DMS114 treated with DMSO at 0.1 percent for 48 hours (cell line): ENCODE data around the gene GADD45GIP1.
"Not testable (repeated sequence)": the region's sequence is repeated elsewhere in the genome, so short reads cannot be mapped to it uniquely, and the experiment has no call there.

ENCODE experiments used
- DNase-seq: peaks from one replicate; lab custom pipeline; 2025; ENCODE audit not compliant: unreplicated experiment; lab: John Stamatoyannopoulos, UW

GADD45GIP1 gene

DNA sequence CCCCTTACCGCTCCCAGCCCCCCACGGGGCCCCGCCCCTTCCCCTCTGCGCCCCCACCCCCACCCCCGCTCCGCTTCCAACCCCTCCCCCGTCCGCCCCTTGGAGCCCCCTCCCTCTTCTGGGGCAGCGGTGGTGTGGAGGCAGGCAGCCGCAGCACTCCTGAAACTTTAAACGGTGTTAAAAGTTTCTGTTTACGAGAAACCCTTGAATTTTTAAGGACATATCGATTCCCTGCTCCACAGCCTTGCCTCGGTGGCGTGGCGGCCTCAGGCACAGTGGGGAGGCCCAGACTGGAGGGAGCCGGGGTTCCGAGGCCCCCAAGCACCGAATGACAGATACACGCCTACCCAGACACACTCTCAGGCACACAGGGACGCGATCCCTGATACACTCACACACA is 33.4 kb upstream of the GADD45GIP1 start:
- no peak for DNase-seq

GRCh38 chr19:12987781-12988180 is 30.8 kb upstream of the GADD45GIP1 start:
- no peak for DNase-seq

DNA sequence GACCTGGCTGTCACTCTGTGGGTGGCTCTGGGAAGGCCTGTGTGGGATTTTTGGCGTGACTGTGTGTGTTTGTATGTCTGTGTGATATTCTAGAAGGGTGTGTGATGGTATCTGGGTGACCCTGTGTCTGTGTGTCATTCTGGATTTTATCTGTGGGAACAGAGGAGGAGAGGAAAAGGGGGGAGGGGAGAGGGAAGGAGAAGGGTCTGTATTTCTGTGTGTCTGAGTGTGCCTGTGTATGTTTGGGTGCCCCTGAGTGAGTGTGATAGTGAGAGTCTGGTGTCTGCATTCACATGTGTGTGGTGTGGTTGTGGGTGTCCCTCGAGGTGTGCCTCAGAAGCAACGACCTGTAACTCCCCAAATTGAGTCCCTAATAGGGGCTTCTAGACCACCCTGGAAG is 30.2 kb upstream of the GADD45GIP1 start:
- no peak for DNase-seq

DNA sequence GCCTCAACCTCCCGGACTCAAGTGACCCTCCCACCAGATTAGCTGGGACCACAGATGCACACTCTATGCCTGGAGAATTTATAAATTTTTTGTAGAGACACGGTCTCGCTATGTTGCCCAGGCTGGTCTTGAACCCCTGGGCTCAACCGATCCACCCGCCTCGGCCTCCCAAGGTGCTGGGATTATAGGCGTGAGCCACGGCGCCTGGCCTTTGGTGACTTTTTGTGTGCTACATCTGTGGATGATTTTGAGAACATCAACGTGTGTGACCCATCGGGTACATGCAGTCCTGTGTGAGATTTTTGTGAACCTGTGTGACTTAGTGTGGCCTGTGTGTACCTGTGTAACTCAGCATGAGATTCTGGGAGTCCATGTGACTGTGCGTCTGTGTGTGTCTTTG is 29.7 kb upstream of the GADD45GIP1 start:
- DNase-seq: no peak

DNA sequence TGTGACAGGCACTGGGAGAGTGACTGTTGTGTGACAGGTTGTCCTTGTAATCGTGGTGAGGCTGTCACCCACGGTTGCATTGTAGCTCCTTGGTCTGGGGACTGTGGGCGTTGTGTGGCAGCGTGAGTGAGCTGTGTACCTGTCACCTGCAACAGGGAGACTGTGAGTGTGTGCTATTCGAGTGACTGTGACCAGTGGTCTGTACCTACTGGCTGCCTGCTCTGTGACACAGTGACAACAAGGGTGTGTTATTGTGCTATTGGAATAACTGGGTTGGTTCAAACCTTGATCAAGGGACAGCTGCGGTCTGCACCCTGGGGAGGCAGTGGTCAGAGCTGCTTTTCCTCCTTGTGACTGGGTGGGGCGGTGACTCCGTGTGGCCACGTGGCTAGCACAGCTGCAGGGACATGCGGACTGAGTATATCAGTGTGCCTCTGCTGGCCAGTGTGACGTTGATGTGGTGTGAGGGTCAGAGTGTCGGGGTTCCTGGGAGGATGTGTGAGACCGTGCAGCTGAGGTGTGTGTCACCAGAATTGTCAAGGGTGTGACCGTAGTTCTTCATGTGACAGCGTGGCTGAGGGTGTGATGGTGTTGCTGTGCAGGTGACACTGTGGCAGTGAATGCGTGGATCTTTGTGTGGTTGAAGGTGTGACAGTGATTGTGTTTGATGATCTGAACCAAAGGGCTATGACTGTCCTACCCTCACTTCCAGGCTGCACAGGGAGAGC is 28.2 kb upstream of the GADD45GIP1 start:
- no peak for DNase-seq

GRCh38 chr19:12984683-12985048 is 27.6 kb upstream of the GADD45GIP1 start:
- no peak for DNase-seq

DNA sequence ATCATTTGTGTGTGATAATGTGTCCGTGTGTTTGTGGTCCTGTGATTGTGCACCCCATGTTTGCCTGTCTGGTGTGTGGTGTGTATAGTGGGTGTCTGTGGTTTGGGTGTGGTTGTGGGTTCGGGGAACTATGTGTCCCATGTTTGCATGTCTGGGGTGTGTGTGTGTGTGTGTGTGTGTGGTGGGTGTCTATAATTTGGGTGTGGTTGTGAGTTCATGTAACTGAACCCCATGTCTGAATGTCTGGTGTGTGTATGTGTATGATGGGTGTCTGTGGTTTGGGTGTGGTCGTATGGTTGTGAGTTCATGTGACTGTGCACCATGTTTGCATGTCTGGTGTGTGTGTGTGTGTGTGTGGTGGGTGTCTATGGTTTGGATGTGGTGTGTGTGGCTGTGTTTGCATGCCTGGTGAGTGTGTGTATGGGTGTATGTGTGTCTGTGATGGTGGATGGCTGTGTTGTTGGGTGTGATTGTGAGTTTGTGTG is 27.2 kb upstream of the GADD45GIP1 start:
- no peak for DNase-seq

DNA sequence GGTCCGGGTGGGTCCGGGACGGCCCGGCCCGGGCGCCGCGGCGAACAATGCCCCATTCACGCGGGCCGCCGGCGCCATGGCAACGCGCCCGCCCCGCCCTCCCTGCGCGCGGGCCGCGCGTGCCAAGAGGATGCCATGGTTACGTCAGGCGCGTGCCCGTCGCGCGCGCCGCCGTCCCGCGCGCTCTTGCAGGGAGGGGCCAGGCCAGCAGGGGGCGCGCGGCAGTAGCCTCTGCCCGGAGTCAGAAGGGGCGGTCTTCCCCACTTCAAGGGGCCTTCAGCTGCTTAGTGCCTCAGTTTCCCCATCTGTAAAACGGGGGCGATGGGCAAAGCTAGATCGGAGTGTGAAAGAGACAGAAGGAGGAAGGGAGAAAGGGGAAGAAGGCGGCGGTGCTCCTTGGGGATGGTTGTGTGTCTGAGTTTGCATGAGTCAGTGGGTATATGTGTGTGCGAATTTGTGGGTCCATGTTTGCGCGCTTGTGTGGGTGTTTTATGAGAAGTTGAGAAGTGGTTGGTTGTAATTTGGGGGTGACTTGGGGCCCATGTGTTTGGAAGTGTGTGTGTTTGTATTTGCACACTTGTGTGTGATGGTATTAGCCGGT is 26.6 kb upstream of the GADD45GIP1 start:
- peak; percentile 49 for DNase-seq

DNA sequence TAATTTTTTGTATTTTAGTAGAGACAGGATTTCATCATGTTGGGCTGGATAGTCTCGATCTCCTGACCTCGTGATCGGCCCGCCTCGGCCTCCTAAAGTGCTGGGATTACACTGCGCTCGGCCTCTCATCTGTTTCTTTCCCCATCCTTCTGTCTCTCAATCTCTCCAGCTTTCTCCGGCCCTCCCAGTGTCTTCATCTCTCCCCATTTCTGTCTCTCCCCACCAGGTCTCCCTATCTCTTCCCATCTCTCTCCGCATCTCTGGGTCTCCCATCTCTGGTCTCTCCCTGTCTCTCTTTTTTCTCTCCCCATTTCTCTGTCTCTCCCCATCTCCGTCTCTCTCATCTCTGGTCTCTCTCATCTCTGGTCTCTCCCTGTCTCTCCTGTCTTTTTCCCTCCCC is 26.1 kb upstream of the GADD45GIP1 start:
- no peak for DNase-seq

GRCh38 chr19:12982648-12983047 is 25.6 kb upstream of the GADD45GIP1 start:
- no peak for DNase-seq

DNA sequence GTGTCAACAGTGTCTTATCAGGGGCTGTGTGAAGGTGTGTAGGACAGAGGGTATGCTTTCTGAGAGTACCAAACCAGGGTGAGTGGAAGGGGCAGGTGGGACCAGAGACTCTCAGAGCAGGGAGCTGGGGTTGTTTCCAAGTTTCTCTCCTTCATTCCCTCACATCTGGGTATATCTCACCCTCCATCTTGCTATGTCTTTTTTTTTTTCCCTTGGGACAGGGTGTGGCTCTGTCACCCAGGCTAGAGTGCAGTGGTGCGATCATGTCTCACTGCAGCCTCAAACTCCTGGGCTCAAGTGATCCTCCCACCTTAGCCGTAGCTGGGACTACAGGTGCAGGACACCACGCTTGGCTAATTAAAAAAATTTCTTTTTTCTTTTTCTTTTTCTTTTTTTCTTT is 23.0 kb upstream of the GADD45GIP1 start:
- DNase-seq: no peak

GRCh38 chr19:12976109-12976508 is 19.1 kb upstream of the GADD45GIP1 start:
- not testable (repeated sequence) for DNase-seq

DNA sequence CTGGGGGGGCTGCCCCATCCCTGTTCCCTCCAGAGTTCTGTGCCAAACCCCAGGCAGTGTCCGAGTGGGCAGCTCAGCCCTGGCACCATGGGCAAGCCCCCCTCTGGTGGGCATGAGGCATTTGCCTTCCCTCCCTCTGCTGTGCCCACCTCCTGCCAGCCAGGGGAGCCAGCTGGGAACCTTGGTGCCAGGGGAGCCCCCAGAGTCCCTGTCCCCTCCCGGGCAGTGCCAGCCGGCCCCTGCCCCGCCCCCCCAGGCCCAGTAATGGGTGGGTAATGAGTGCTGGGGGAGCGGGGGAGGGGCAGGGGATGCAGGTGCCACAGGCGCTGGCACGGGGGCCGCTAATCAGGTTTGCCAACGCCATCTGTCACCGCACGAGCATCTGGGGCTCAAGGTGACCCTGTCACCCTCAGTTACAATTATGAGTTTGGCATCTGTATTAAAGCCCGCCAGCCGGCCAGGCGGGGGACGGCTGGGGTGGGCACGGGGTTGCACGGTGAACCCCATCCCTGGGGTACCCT is 18.3 kb upstream of the GADD45GIP1 start:
- DNase-seq: no peak

DNA sequence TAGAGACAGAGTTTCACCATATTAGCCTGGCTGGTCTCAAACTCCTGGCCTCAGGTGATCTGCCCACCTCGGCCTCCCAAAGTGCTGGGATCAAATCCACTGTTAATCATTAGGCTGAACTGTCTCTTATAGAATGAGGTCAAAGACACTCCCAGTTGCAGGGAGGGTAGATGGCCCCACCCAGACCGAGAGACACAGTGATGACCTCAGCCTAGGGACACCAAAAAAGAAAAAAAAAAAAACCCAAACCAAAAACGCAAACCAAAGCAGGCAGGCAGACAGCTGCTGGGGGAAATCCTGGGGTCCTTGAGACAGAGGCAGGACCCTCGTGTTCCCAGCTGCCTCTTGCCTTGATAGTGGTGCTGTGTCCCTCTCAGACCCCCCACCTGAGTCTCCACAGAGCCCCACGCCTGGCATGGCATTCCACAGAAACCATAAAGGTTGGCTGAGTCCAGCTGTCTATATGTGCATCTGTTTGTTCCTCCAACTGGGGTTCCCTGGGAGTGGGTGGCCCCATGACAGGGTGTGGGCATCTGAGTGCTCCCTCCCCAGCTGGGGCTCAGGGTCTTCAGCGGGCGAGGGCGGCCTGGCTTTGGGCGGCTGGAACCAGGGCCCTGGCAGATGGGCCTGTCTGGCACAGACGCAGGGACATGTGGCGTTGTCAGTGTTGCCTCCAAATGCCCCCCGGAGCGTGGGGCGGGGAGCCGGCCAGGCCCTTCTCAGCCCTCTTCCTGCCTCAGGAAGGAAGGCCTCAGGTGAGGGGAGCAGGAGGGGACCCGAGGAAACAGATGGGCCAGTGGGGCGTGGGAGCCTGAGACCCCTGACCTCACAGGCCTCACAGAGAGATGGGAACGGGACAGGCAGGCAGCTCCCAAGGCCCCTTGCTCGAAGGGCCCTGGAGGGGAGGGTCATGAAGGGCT is 17.5 kb upstream of the GADD45GIP1 start:
- DNase-seq: no peak

- DNase-seq: no peak
Observed at GRCh38 chr19:12973236-12973635, 16.2 kb upstream of the GADD45GIP1 start.

DNA sequence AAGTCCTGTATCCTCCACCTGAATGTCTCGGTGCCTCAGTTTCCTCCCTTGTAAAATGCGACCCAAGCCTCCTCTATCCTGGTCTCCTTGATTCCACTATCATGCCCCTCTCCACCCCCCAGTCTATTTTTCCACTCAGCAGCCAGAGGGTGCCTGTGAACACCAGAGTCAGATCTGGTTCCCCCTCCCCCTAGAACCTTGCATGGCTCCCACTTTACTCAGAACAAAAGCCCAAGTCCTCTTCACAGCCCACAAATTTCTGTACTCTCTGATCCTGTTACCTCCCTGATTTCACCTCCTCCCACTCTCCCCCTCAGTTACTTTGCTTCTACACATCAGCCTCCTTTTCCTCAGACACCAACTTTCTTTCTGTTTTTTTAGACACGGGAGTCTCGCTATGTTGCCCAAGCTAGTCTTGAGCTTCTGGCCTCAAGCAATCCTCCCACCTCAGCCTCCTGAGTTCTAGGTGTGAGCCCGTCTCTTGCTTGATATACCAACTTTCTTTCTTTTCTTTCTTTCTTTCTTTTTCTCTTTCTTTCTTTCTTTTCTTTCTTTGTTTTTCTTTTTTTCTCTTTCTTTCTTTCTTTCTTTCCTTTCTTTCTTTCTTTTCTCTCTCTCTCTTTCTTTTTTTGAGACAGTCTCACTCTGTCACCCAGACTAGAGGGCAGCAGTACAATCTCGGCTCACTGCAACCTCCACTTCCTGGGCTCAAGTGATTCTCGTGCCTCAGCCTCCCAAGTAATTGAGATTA is 13.2 kb upstream of the GADD45GIP1 start:
- DNase-seq: no peak

DNA sequence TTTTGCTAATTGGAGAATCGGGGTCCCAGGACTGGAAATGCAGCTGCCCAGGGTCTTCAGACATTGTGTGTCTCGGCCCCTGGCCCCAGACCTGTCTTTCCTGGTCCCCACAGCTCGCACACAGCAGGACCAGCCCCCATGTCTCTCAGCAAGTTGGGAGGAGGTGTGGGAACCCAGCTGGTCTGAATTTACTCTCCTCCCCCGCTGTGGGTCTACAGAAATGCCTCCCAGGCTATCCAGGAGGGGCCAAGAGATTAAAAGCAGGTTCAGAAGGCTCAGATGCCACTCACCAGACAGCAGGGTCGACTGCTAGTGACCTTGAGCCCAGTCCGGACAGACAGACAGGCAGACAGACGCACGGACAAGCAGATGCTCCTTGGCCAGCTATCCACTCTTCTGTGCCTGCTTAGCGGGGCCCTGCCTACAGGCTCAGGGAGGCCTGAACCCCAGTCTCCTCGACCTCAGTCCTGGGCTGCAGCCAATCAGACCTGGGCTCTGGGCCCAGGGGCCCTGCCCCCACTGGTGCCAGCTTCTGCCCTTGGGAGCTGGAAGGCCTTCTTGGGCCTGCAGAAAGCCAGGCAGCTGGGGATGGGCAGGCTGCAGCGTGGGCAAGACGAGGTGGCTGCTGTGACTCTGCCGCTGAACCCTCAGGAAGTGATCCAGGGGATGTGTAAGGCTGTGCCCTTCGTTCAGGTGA is 12.4 kb upstream of the GADD45GIP1 start, which contains the start of gene DAND5:
Gene DAND5, plus strand, starts transcription at position 285 of the 697 bp plus-strand sequence. Its CDS starts 85 bp downstream, at position 370.
- DNase-seq: no peak

DNA sequence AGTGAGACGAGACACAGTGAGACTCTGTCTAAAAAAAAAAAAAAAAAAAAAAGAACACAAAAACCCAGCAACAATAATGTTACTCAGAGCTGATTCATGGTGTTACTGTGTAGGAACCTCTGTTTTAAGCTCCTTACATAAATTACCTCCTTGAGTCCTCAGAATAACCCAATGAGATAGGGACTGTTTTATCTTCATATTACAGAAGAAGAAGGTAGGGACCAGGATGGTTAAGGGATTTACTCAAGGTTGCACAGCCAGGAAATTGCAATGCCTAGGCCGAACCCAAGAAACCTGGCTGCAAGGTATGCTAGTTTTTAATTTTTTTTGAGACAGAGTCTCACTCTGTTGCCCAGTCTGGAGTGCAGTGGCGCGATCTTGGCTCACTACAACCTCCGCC is 10.9 kb upstream of the GADD45GIP1 start:
- DNase-seq: no peak

DNA sequence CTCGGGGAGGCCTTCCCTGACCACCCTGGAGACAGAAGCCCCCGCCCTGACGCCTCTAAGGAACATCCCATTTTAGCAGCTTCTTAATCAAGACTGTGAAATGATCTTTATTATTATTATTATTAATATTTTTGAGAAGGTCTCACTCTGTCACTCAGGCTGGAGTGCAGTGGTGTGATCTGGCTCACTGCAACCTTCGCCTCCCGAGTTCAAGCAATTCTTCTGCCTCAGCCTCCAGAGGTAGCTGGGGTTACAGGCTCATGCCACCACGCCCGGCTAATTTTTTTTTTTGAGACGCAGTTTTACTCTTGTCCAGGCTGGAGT is 8.8 kb upstream of the GADD45GIP1 start:
- no peak for DNase-seq
